Calu3 (cell line): ENCODE data around the gene AK8. TPM values are rescaled to one million over a fixed set of nuclear protein-coding genes. Genes with fewer than 3 reads are reported as not detected.

Source experiments
- BruUV-seq: library from RNA; stranded (reverse); fragments of 400-500 nt; replicated peaks from 2 replicates; lab custom pipeline; 2021; lab: Mats Ljungman, UMichigan
- CTCF ChIA-PET: fragments of 300-600 bp; sonication (Branson Sonifier 250); formaldehyde crosslinking; loops from one replicate; lab custom pipeline; 2022; ENCODE audit warnings: antibody characterized with exemption; lab: Charles Lee
- DNase-seq: peaks from one replicate; pipeline ENCODE4 v3.0.0; 2022
- H3K27ac Mint-ChIP-seq: one replicate; pipeline ENCODE4 v1.8.0; 2022; ENCODE audit warnings: mixed read lengths; ENCODE audit not compliant: unreplicated experiment
- H3K27me3 Mint-ChIP-seq: one replicate; pipeline ENCODE4 v1.8.0; 2022; ENCODE audit warnings: mixed read lengths; ENCODE audit not compliant: unreplicated experiment
- H3K36me3 Mint-ChIP-seq: one replicate; pipeline ENCODE4 v1.8.0; 2022; ENCODE audit warnings: mild to moderate bottlenecking, moderate library complexity, mixed read lengths; ENCODE audit not compliant: insufficient read depth, unreplicated experiment
- H3K4me1 Mint-ChIP-seq: one replicate; pipeline ENCODE4 v1.8.0; 2022; ENCODE audit warnings: mild to moderate bottlenecking, low read depth, mixed read lengths; ENCODE audit not compliant: unreplicated experiment
- H3K4me3 Mint-ChIP-seq: one replicate; pipeline ENCODE4 v1.8.0; 2022; ENCODE audit warnings: mild to moderate bottlenecking, low read depth, moderate library complexity, mixed read lengths; ENCODE audit not compliant: unreplicated experiment
- H3K9me3 Mint-ChIP-seq: one replicate; pipeline ENCODE4 v1.8.0; 2022; ENCODE audit warnings: low read depth, mixed read lengths; ENCODE audit not compliant: unreplicated experiment
- CTCF ChIP-seq: fragments of 200-600 bp; IDR thresholded peaks from one replicate; pipeline ENCODE4 v1.8.0; 2022; ENCODE audit warnings: antibody characterized with exemption; ENCODE audit not compliant: unreplicated experiment
- intact Hi-C: fragments of 100-400 bp; cut with micrococcal nuclease; formaldehyde crosslinking; loops from one replicate; pipeline ENCODE4 v1.10.0; 2022; ENCODE audit not compliant: unreplicated experiment
- total RNA-seq: library from RNA; stranded (reverse); gene quantifications from 2 replicates; pipeline ENCODE4 v1.2.3, GENCODE V29; 2022

AK8 gene
- total RNA-seq, 1 experiment from 2014 or later = 1.4 TPM

DNA sequence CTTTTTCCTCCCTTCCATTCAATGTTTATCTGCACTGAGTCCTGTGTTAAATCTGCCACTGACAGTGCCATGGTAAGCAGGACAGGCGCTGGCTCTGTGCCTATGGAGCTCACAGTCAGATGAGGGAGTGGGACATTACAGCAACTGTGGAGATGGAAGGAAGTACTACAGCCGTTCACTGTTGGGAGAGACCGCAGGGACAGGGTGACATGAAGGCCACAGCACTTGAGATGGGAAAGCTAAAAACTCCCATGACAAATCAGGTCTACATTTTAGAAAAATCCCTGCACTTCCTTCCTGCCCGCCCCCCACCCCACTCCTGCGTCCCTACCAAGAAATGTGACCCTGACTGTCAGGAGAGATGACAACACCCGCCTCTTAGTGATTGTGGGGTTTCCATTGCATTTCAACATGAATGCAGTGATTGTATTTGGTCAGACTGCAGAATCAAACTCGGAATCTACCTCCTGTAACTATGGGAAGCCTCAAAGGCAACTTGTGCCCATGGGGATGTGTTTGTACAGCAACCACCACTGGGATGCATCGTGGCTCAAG is 151.4 kb downstream of the AK8 start:
- BruUV-seq = no TSS peak
- Mint-ChIP-seq H3K27ac (no peak overlapping the region), H3K36me3 (no peaks in the 10 kb centered on the region), H3K4me1 (no peaks in the 10 kb centered on the region), H3K27me3 (peaks cover 13% of the 10 kb centered on the region), H3K9me3 (no peaks in the 10 kb centered on the region), H3K4me3 (no peak overlapping the region)
- no peak for TF ChIP-seq CTCF
- no peak for DNase-seq
- CTCF ChIA-PET = no interaction called here
- intact Hi-C loops = no loop called here

DNA sequence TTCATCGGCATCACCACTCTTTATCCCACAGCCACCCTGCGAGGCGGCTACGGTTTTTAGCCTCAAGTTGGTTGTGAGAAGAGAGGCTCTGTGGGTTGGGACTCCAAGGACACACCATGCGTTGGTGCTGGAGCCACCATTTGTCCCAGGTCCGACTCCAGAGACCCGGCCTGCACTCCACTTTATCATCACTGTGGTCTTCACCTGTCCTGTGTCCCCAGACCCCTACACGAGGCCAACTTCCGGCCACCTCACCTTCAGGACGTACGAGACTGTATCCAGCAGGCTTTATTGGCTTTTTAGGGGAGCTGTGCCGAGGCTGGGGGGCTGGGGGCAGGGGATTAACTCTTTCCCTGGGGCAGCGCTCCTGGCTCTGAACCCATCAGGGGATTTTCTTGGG is 152.8 kb downstream of the AK8 start:
- CTCF ChIA-PET = no interaction called here
- BruUV-seq = no TSS peak
- peaks cover 13% of the 10 kb centered on the region for H3K27me3 Mint-ChIP-seq
- intact Hi-C loops = no loop called here
- H3K36me3 Mint-ChIP-seq = no peaks in the 10 kb centered on the region
- DNase-seq = no peak
- TF ChIP-seq CTCF = no peak
- H3K27ac Mint-ChIP-seq = no peak overlapping the region
- no peaks in the 10 kb centered on the region for H3K9me3 Mint-ChIP-seq
- no peak overlapping the region for H3K4me3 Mint-ChIP-seq
- no peaks in the 10 kb centered on the region for H3K4me1 Mint-ChIP-seq

DNA sequence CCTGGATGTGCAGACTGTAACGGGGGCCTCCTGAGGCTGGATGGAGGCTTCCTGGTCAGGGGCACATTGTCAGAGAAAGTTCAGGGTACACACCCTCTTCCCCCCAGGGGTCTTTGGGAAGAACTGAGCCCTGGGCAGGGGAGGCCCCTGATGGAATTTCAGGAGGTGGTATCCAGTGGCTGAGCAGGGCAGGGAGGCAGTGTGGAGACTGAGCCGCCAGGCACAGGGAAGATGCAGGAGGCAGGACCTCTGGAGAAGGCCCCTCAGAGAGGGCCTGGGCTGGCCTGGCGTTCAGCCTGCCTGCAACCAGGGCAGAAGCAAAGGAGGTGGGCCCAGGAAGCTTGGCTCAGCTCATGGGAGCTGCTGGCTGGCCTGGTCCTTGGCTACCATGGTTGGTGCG is 154.3 kb downstream of the AK8 start:
- TF ChIP-seq CTCF = no peak
- H3K27me3 Mint-ChIP-seq = peaks cover 15% of the 10 kb centered on the region
- no peaks in the 10 kb centered on the region for H3K9me3 Mint-ChIP-seq
- intact Hi-C loops = no loop called here
- CTCF ChIA-PET = no interaction called here
- no peak overlapping the region for H3K27ac Mint-ChIP-seq
- no peak for DNase-seq
- no peak overlapping the region for H3K4me3 Mint-ChIP-seq
- H3K36me3 Mint-ChIP-seq = no peaks in the 10 kb centered on the region
- BruUV-seq = no TSS peak
- H3K4me1 Mint-ChIP-seq = no peaks in the 10 kb centered on the region

GRCh38 chr9:132722564-132723065 is 155.5 kb downstream of the AK8 start:
- BruUV-seq = no TSS peak
- intact Hi-C loops = no loop called here
- Mint-ChIP-seq H3K36me3 (no peaks in the 10 kb centered on the region), H3K27ac (no peak overlapping the region), H3K4me1 (no peaks in the 10 kb centered on the region), H3K9me3 (no peaks in the 10 kb centered on the region), H3K4me3 (no peak overlapping the region), H3K27me3 (peaks cover 27% of the 10 kb centered on the region)
- TF ChIP-seq CTCF = no peak
- CTCF ChIA-PET = no interaction called here
- no peak for DNase-seq
